Keratinocyte (primary cell): Measurements from ENCODE around the gene PTCHD1. TPM values are rescaled to one million over a fixed set of nuclear protein-coding genes. Genes with fewer than 3 reads are reported as not detected.

Experiments
- DNase-seq: peaks from one replicate; pipeline ENCODE4 v3.0.0-alpha.2; 2011; ENCODE audit warnings: low read depth, missing footprints, low spot score
- FAIRE-seq: peaks from 2 replicates; lab custom pipeline; 2011; peaks lifted over from hg19 to GRCh38; lab: Jason Lieb, UNC
- H2AFZ ChIP-seq: 2 replicates; pipeline ENCODE4 v1.6.0; 2012; ENCODE audit warnings: low read length, control low read depth, inconsistent platforms; ENCODE audit not compliant: control insufficient read depth
- H3K27ac ChIP-seq: 2 replicates; pipeline ENCODE4 v1.5.1; 2011; ENCODE audit warnings: low read length; ENCODE audit not compliant: control insufficient read depth, insufficient read depth
- H3K27me3 ChIP-seq: 3 replicates; pipeline ENCODE4 v1.6.0; 2011; ENCODE audit warnings: low read length; ENCODE audit not compliant: control insufficient read depth, insufficient read depth; ENCODE audit errors: extremely low read depth
- H3K36me3 ChIP-seq, 2 experiments: 2 replicates in 1 of 2; 3 replicates in 1 of 2; pipeline ENCODE4 v1.5.1; 2011; ENCODE audit warnings: low read length in 2 of 2, mild to moderate bottlenecking in 1 of 2; ENCODE audit not compliant: control insufficient read depth in 2 of 2, insufficient read depth in 2 of 2; ENCODE audit errors: extremely low read depth in 1 of 2
- H3K4me1 ChIP-seq: 3 replicates; pipeline ENCODE4 v1.5.1; 2011; ENCODE audit warnings: low read length; ENCODE audit not compliant: control insufficient read depth, insufficient read depth; ENCODE audit errors: extremely low read depth
- H3K4me2 ChIP-seq: 3 replicates; pipeline ENCODE4 v1.6.0; 2011; ENCODE audit warnings: low read depth, low read length; ENCODE audit not compliant: control insufficient read depth, insufficient read depth; ENCODE audit errors: extremely low read depth
- H3K4me3 ChIP-seq, 3 experiments: fragments of 200-600 bp in 1 of 3; sonication (generic) in 1 of 3; 2 replicates in 2 of 3; 3 replicates in 1 of 3; pipeline ENCODE4 v1.5.1; 2011 to 2016; ENCODE audit warnings: low read length in 3 of 3, mild to moderate bottlenecking in 3 of 3, control low read depth in 2 of 3, inconsistent platforms in 1 of 3, low read depth in 1 of 3, mixed read lengths in 1 of 3, mixed run types in 1 of 3, moderate library complexity in 1 of 3; ENCODE audit not compliant: control insufficient read depth in 2 of 3, insufficient read depth in 2 of 3; ENCODE audit errors: extremely low read depth in 1 of 3
- H3K79me2 ChIP-seq: 2 replicates; pipeline ENCODE4 v1.6.0; 2012; ENCODE audit warnings: low read length; ENCODE audit not compliant: control insufficient read depth, insufficient read depth
- H3K9ac ChIP-seq: 3 replicates; pipeline ENCODE4 v1.6.0; 2011; ENCODE audit warnings: low read length; ENCODE audit not compliant: control insufficient read depth, insufficient read depth; ENCODE audit errors: extremely low read depth
- H3K9me1 ChIP-seq: 3 replicates; pipeline ENCODE4 v1.6.0; 2011; ENCODE audit warnings: low read length; ENCODE audit not compliant: control insufficient read depth, insufficient read depth; ENCODE audit errors: extremely low read depth
- H3K9me3 ChIP-seq: 2 replicates; pipeline ENCODE4 v1.5.1; 2012; ENCODE audit warnings: low read depth, low read length; ENCODE audit not compliant: control insufficient read depth
- H4K20me1 ChIP-seq: 3 replicates; pipeline ENCODE4 v1.6.0; 2011; ENCODE audit warnings: low read length; ENCODE audit not compliant: control insufficient read depth, insufficient read depth; ENCODE audit errors: extremely low read depth
- EZH2 ChIP-seq: IDR thresholded peaks from one replicate; pipeline ENCODE4 v1.6.1; 2012; ENCODE audit warnings: inconsistent platforms, mild to moderate bottlenecking, low read length, moderate library complexity
- dilution Hi-C: fragments of 300-500 bp; cut with MboI; formaldehyde crosslinking; loops from one replicate; pipeline ENCODE4 v1.7.0; 2020; ENCODE audit warnings: low sequenced_read_pairs; ENCODE audit not compliant: extremely low pct_ligation_motif_present
- polyA plus RNA-seq, 5 experiments: library from polyadenylated mRNA; depleted of rRNA in 3 of 5; stranded (reverse) in 3 of 5; stranded (forward) in 1 of 5; unstranded in 1 of 5; fragments of >200 nt; gene quantifications; 1 replicate in 1 of 5; 2 replicates in 3 of 5; 3 replicates in 1 of 5; pipeline versions ENCODE4 v1.2.1 to v1.2.3, GENCODE V29; 2011 to 2012; ENCODE audit warnings: missing spikeins in 2 of 5, low read depth in 1 of 5, low replicate concordance in 1 of 5
- TF ChIP-seq, protein P1 (sequence below), 3 experiments: IDR thresholded peaks in 1 of 3; conservative IDR thresholded peaks in 1 of 3; optimal IDR thresholded peaks in 1 of 3; 2 replicates in 2 of 3; 3 replicates in 1 of 3; pipeline versions ENCODE3 to v1.5.1; 2011; ENCODE audit warnings: low read length in 3 of 3, mild to moderate bottlenecking in 3 of 3, moderate library complexity in 2 of 3, control low read depth in 1 of 3, inconsistent platforms in 1 of 3; ENCODE audit not compliant: insufficient read depth in 2 of 3; ENCODE audit errors: extremely low read depth in 1 of 3

Gene PTCHD1
- polyA plus RNA-seq, 1 donor (not counting 4 experiments of a cell fraction or from before 2014, with no cell fraction given), result not detected

DNA sequence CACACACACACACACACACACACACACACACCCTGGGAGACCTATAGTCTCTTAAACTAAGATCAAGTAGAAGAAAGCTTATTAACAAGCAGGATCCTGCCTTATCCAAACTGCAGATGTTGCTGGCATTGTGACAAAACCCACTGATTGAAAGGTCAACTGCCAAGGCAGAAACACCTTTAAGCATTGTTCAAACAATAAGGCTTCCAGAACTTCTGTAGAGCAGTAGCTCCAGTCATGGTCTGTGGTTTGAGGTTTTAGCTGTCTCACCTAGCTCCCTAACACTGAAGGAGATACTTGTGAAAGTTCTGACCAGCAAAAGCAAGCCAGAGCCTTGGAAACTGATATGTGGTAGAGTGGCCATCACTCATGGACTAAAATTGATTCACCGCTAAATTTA lies 59.8 kb downstream of the PTCHD1 start:
- Histone ChIP-seq H3K27me3 (no peaks in the 10 kb centered on the region), H3K4me3 (no peak overlapping the region), H3K36me3 (no peaks in the 10 kb centered on the region), H3K4me2 (no peak overlapping the region), H3K4me1 (no peaks in the 10 kb centered on the region), H4K20me1 (no peaks in the 10 kb centered on the region), H3K9me1 (no peaks in the 10 kb centered on the region), H3K79me2 (no peaks in the 10 kb centered on the region), H2AFZ (no peak overlapping the region), H3K9ac (no peak overlapping the region), H3K27ac (no peak overlapping the region), H3K9me3 (no peaks in the 10 kb centered on the region)
- DNase-seq, result no peak
- TF ChIP-seq, protein P1, sequence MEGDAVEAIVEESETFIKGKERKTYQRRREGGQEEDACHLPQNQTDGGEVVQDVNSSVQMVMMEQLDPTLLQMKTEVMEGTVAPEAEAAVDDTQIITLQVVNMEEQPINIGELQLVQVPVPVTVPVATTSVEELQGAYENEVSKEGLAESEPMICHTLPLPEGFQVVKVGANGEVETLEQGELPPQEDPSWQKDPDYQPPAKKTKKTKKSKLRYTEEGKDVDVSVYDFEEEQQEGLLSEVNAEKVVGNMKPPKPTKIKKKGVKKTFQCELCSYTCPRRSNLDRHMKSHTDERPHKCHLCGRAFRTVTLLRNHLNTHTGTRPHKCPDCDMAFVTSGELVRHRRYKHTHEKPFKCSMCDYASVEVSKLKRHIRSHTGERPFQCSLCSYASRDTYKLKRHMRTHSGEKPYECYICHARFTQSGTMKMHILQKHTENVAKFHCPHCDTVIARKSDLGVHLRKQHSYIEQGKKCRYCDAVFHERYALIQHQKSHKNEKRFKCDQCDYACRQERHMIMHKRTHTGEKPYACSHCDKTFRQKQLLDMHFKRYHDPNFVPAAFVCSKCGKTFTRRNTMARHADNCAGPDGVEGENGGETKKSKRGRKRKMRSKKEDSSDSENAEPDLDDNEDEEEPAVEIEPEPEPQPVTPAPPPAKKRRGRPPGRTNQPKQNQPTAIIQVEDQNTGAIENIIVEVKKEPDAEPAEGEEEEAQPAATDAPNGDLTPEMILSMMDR (optimal IDR thresholded peaks at IDR 0.05 in 1 of 3, IDR thresholded peaks at IDR 0.05 in 1 of 3, conservative IDR thresholded peaks at IDR 0.05 in 1 of 3; ENCODE audit: extremely low read depth in 1 of 3, insufficient read depth in 2 of 3, low read length in 3 of 3), result no peak
- TF ChIP-seq EZH2, result no peak
- no peak for FAIRE-seq
- dilution Hi-C loops, result no loop called here

DNA sequence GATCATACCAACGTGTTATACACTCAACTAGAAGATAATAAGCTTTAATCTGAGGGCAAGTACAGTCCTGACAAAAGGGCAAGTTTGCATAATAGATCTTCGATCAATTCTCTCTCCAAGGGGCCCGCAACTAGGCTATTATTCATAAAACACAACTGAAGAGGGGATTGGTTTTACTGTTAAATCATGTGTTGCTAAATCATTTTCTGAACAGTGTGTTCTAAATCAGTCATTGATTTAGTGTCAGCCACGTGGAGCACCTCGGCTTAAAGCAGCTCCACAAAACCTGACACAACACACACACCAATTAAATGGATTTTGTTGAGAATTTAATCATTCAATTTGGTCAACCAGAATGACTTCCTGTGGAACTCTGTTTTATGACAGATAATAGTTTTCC lies 61.6 kb downstream of the PTCHD1 start:
- H2AFZ ChIP-seq, result no peak overlapping the region
- H3K9ac ChIP-seq, result no peak overlapping the region
- no peaks in the 10 kb centered on the region for H3K9me3 ChIP-seq
- no peaks in the 10 kb centered on the region for H3K79me2 ChIP-seq
- no peaks in the 10 kb centered on the region for H4K20me1 ChIP-seq
- no peaks in the 10 kb centered on the region for H3K9me1 ChIP-seq
- no peaks in the 10 kb centered on the region for H3K27me3 ChIP-seq
- DNase-seq (no peak), FAIRE-seq (no peak)
- no peak overlapping the region for H3K4me2 ChIP-seq
- no peak overlapping the region for H3K4me3 ChIP-seq
- dilution Hi-C loops, result no loop called here
- H3K36me3 ChIP-seq, result no peaks in the 10 kb centered on the region
- H3K4me1 ChIP-seq, result no peaks in the 10 kb centered on the region
- TF ChIP-seq, protein P1 (optimal IDR thresholded peaks at IDR 0.05 in 1 of 3, IDR thresholded peaks at IDR 0.05 in 1 of 3, conservative IDR thresholded peaks at IDR 0.05 in 1 of 3; ENCODE audit: extremely low read depth in 1 of 3, insufficient read depth in 2 of 3, low read length in 3 of 3), result no peak
- TF ChIP-seq EZH2, result no peak
- no peak overlapping the region for H3K27ac ChIP-seq
